Neural progenitor cell (in vitro differentiated cells): ENCODE measurements around the gene PLK2. TPM values are rescaled to one million over a fixed set of nuclear protein-coding genes. Genes with fewer than 3 reads are reported as not detected.

ENCODE experiments used
- DNase-seq: peaks from one replicate; pipeline ENCODE4 v3.0.0-alpha.2; 2016; ENCODE audit warnings: low spot score
- H2AFZ ChIP-seq: fragments of 200-600 bp; sonication (generic); replicated peaks from 2 replicates; pipeline ENCODE4 v1.6.1; 2016; ENCODE audit warnings: antibody characterized with exemption
- H3F3A ChIP-seq: fragments of 200-600 bp; sonication (generic); 2 replicates; pipeline ENCODE4 v1.6.1; 2016; ENCODE audit warnings: antibody characterized with exemption, low read depth
- H3K27ac ChIP-seq: fragments of 200-600 bp; sonication (generic); 2 replicates; pipeline ENCODE4 v1.5.1; 2016; ENCODE audit warnings: mild to moderate bottlenecking
- H3K27me3 ChIP-seq: fragments of 200-600 bp; sonication (generic); 2 replicates; pipeline ENCODE4 v1.6.1; 2016; ENCODE audit warnings: mild to moderate bottlenecking, moderate library complexity
- H3K36me3 ChIP-seq: fragments of 200-600 bp; sonication (generic); 2 replicates; pipeline ENCODE4 v1.5.1; 2016
- H3K4me1 ChIP-seq: fragments of 200-600 bp; sonication (generic); 2 replicates; pipeline ENCODE4 v1.6.1; 2016; ENCODE audit warnings: mixed run types
- H3K4me2 ChIP-seq: fragments of 200-600 bp; sonication (generic); 2 replicates; pipeline ENCODE4 v1.6.1; 2016
- H3K4me3 ChIP-seq: fragments of 200-600 bp; sonication (generic); 2 replicates; pipeline ENCODE4 v1.5.1; 2016
- H3K79me2 ChIP-seq: fragments of 200-600 bp; sonication (generic); 2 replicates; pipeline ENCODE4 v1.6.1; 2016; ENCODE audit warnings: low read depth
- H3K9ac ChIP-seq: fragments of 200-600 bp; sonication (generic); 2 replicates; pipeline ENCODE4 v1.6.1; 2016
- H3K9me3 ChIP-seq: fragments of 200-600 bp; sonication (generic); 2 replicates; pipeline ENCODE4 v1.5.1; 2016; ENCODE audit warnings: low read depth
- H4K20me1 ChIP-seq: fragments of 200-600 bp; sonication (generic); 2 replicates; pipeline ENCODE4 v1.6.1; 2016; ENCODE audit warnings: low read depth
- H3K27ac Mint-ChIP-seq: 3 replicates; pipeline ENCODE4 v1.8.0; 2021; ENCODE audit warnings: mixed read lengths
- H3K27me3 Mint-ChIP-seq: 2 replicates; pipeline ENCODE4 v1.8.0; 2022; ENCODE audit warnings: low read depth, mild to moderate bottlenecking, inconsistent platforms, moderate library complexity, mixed read lengths; ENCODE audit not compliant: insufficient read depth
- H3K36me3 Mint-ChIP-seq: 3 replicates; pipeline ENCODE4 v1.8.0; 2021; ENCODE audit warnings: mixed read lengths
- H3K4me1 Mint-ChIP-seq: 3 replicates; pipeline ENCODE4 v1.8.0; 2021; ENCODE audit warnings: mixed read lengths
- H3K4me3 Mint-ChIP-seq: 3 replicates; pipeline ENCODE4 v1.8.0; 2021; ENCODE audit warnings: mild to moderate bottlenecking, moderate library complexity, mixed read lengths
- H3K9me3 Mint-ChIP-seq: 3 replicates; pipeline ENCODE4 v1.8.0; 2020; ENCODE audit warnings: mixed read lengths
- CTCF ChIP-seq: fragments of 200-600 bp; sonication (generic); IDR thresholded peaks from 2 replicates; pipeline ENCODE4 v1.5.1; 2017; ENCODE audit warnings: antibody characterized with exemption, mild to moderate bottlenecking
- EZH2 ChIP-seq: fragments of 200-600 bp; sonication (generic); IDR thresholded peaks from 2 replicates; pipeline ENCODE4 v1.6.1; 2017; ENCODE audit warnings: antibody characterized with exemption, mild to moderate bottlenecking, moderate library complexity
- EZH2phosphoT487 ChIP-seq: fragments of 200-600 bp; sonication (generic); IDR thresholded peaks from 2 replicates; pipeline ENCODE4 v1.6.1; 2017; ENCODE audit warnings: antibody characterized with exemption
- total RNA-seq: library from RNA; depleted of rRNA; stranded (reverse); fragments of >200 nt; gene quantifications from 2 replicates; pipeline ENCODE4 v1.2.3, GENCODE V29; 2015; ENCODE audit warnings: low replicate concordance

Gene PLK2
- total RNA-seq, 1 donor from 2014 or later: 10.1 TPM

DNA sequence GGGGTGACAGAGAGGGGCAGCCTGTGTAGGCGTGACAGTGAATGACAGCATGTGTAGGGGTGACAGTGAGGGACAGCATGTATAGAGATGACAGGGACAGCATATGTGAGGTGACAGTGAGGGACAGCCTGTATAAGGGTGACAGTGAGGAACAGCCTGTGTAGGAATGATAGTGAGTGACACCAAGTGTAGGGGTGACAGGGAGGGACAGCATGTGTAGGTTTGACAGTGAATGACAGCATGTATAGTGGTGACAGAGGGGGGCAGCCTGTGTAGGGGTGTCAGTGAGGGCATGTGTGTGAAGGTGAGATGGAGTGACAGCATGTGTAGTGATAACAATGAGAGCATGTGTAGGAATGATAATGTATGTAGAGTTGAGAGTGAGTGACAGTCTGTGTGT is 22.6 kb upstream of the PLK2 start:
- TF ChIP-seq EZH2phosphoT487: no peak
- no peak for TF ChIP-seq EZH2
- no peak for TF ChIP-seq CTCF
- H3K27me3 Mint-ChIP-seq: no peaks in the 10 kb centered on the region
- H3K79me2 ChIP-seq: no peaks in the 10 kb centered on the region
- no peaks in the 10 kb centered on the region for H4K20me1 ChIP-seq
- H3K27ac Mint-ChIP-seq: no peak overlapping the region
- H3K36me3 Mint-ChIP-seq: no peaks in the 10 kb centered on the region
- H3K4me3 Mint-ChIP-seq: no peak overlapping the region
- H3K27ac ChIP-seq: no peak overlapping the region
- H3K4me2 ChIP-seq: no peak overlapping the region
- no peak for DNase-seq
- H2AFZ ChIP-seq: no peak overlapping the region
- no peak overlapping the region for H3K9ac ChIP-seq
- no peaks in the 10 kb centered on the region for H3K4me1 Mint-ChIP-seq
- no peaks in the 10 kb centered on the region for H3K9me3 Mint-ChIP-seq
- H3K4me3 ChIP-seq: no peak overlapping the region
- H3K9me3 ChIP-seq: no peaks in the 10 kb centered on the region
- H3K4me1 ChIP-seq: no peaks in the 10 kb centered on the region
- H3K36me3 ChIP-seq: no peaks in the 10 kb centered on the region
- H3K27me3 ChIP-seq: no peaks in the 10 kb centered on the region
- H3F3A ChIP-seq: no peaks in the 10 kb centered on the region

DNA sequence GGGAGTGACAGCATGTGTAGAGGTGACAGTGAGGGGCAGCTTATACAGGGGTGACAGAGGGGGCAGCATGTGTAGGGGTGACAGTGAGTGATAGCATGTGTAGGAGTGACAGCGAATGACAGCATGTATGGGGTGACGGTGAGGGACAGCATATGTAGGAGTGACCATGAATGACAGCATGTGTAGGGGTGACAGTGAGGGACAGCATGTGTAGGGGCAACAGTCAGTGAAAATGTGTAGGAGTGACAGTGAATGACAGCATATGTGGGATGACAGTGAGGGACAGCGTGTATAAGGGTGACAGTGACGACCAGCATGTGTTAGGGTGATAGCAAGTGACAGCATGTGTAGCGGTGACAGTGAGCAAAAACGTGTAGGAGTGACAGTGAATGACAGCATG is 21.9 kb upstream of the PLK2 start:
- Histone ChIP-seq H3F3A (no peaks in the 10 kb centered on the region), H3K36me3 (no peaks in the 10 kb centered on the region), H3K4me3 (no peak overlapping the region), H3K79me2 (no peaks in the 10 kb centered on the region), H3K4me2 (no peak overlapping the region), H4K20me1 (no peaks in the 10 kb centered on the region), H3K9ac (no peak overlapping the region), H2AFZ (no peak overlapping the region), H3K27ac (no peak overlapping the region), H3K4me1 (no peaks in the 10 kb centered on the region), H3K9me3 (no peaks in the 10 kb centered on the region), H3K27me3 (no peaks in the 10 kb centered on the region)
- Mint-ChIP-seq H3K27me3 (no peaks in the 10 kb centered on the region), H3K27ac (no peak overlapping the region), H3K4me3 (no peak overlapping the region), H3K4me1 (no peaks in the 10 kb centered on the region), H3K9me3 (no peaks in the 10 kb centered on the region), H3K36me3 (no peaks in the 10 kb centered on the region)
- no peak for TF ChIP-seq EZH2phosphoT487
- no peak for TF ChIP-seq CTCF
- TF ChIP-seq EZH2: no peak
- no peak for DNase-seq

GRCh38 chr5:58481066-58481676 is 21.3 kb upstream of the PLK2 start:
- Mint-ChIP-seq H3K4me1 (no peaks in the 10 kb centered on the region), H3K4me3 (no peak overlapping the region), H3K27ac (no peak overlapping the region), H3K27me3 (no peaks in the 10 kb centered on the region), H3K36me3 (no peaks in the 10 kb centered on the region), H3K9me3 (no peaks in the 10 kb centered on the region)
- Histone ChIP-seq H3K27ac (no peak overlapping the region), H3K9me3 (no peaks in the 10 kb centered on the region), H3K4me1 (no peaks in the 10 kb centered on the region), H4K20me1 (no peaks in the 10 kb centered on the region), H3K36me3 (no peaks in the 10 kb centered on the region), H3K9ac (no peak overlapping the region), H3K4me2 (no peak overlapping the region), H2AFZ (no peak overlapping the region), H3F3A (no peaks in the 10 kb centered on the region), H3K4me3 (no peak overlapping the region), H3K27me3 (no peaks in the 10 kb centered on the region), H3K79me2 (no peaks in the 10 kb centered on the region)
- DNase-seq: no peak
- TF ChIP-seq EZH2phosphoT487 (no peak), CTCF (no peak), EZH2 (no peak)
